NCI-H2227 (cell line): ENCODE results near the gene ADAMTSL4.
"Not testable (repeated sequence)": the region's sequence is repeated elsewhere in the genome, so short reads cannot be mapped to it uniquely, and the experiment has no call there.

Experiments
- DNase-seq: peaks from one replicate; lab custom pipeline; 2025; ENCODE audit not compliant: unreplicated experiment; lab: John Stamatoyannopoulos, UW

Gene ADAMTSL4

GRCh38 chr1:150566589-150567340 lies 17.6 kb downstream of the ADAMTSL4 start:
- DNase-seq = no peak

GRCh38 chr1:150567341-150567716 lies 18.1 kb downstream of the ADAMTSL4 start:
- DNase-seq = no peak

- peak; percentile 77 for DNase-seq
Observed at GRCh38 chr1:150567717-150568593, 18.7 kb downstream of the ADAMTSL4 start.

- DNase-seq = no peak
Observed at GRCh38 chr1:150568594-150568966, 19.4 kb downstream of the ADAMTSL4 start.

GRCh38 chr1:150572918-150573647 lies 23.9 kb downstream of the ADAMTSL4 start:
- no peak for DNase-seq

- not testable (repeated sequence) for DNase-seq
Observed at GRCh38 chr1:150573648-150574071, 24.5 kb downstream of the ADAMTSL4 start.

- no peak for DNase-seq
Observed at GRCh38 chr1:150574260-150575071, 25.3 kb downstream of the ADAMTSL4 start.

- no peak for DNase-seq
Observed at GRCh38 chr1:150575072-150575489, 25.9 kb downstream of the ADAMTSL4 start.

GRCh38 chr1:150575518-150576366 lies 26.5 kb downstream of the ADAMTSL4 start:
- no peak for DNase-seq

- no peak for DNase-seq
Observed at GRCh38 chr1:150576367-150576711, 27.1 kb downstream of the ADAMTSL4 start.

GRCh38 chr1:150576794-150577556 lies 27.8 kb downstream of the ADAMTSL4 start:
- DNase-seq = no peak

GRCh38 chr1:150577557-150578271 lies 28.5 kb downstream of the ADAMTSL4 start:
- peak; percentile 41 for DNase-seq

GRCh38 chr1:150578272-150579109 lies 29.3 kb downstream of the ADAMTSL4 start:
- DNase-seq = peak; percentile 84

- peak; percentile 97 for DNase-seq
Observed at GRCh38 chr1:150579110-150579944, 30.1 kb downstream of the ADAMTSL4 start, which contains the start of gene MCL1. TSS of gene MCL1 (minus strand) at chr1:150579610. CDS start at chr1:150579530, 80 bp downstream.

GRCh38 chr1:150579945-150580642 lies 30.9 kb downstream of the ADAMTSL4 start:
- no peak for DNase-seq

- not testable (repeated sequence) for DNase-seq
Observed at GRCh38 chr1:150580966-150581365, 31.8 kb downstream of the ADAMTSL4 start.
